ENCODE data around the gene LGR4. TPM values are rescaled to one million over a fixed set of nuclear protein-coding genes. Genes with fewer than 3 reads are reported as not detected.
"Not testable (repeated sequence)": the region's sequence is repeated elsewhere in the genome, so short reads cannot be mapped to it uniquely, and the experiment has no call there.

The LGR4 gene
- total and polyA plus RNA-seq, 2 of the 4 experiments (the other 2 are of a cell fraction) = 2.9 to 6.8 TPM

GRCh38 chr11:27328614-27329013 is 144.0 kb downstream of the LGR4 start:
- ChIA-PET CTCF (interaction anchor here (1.3 kb wide), 1 partner anchor 13 kb away, joined by 4 read pairs; no protein-coding TSS in a partner anchor), POLR2A (ENCODE audit: unreplicated experiment) (no interaction called here)
- Histone ChIP-seq H2BK120ac (ENCODE audit: low read depth, low read length) (no peak overlapping the region), H3K4me3 (ENCODE audit: insufficient read depth, low read depth, low read length) (no peak overlapping the region), H3K18ac (ENCODE audit: low read depth, low read length) (no peak overlapping the region), H4K91ac (ENCODE audit: insufficient read depth, low read depth, low read length) (no peak overlapping the region), H3K9me3 (ENCODE audit: control insufficient read depth, insufficient read depth, low read length) (no peaks in the 10 kb centered on the region), H4K8ac (ENCODE audit: low read depth in 2 of 2, low read length in 2 of 2) (no peak overlapping the region), H3K4me1 (ENCODE audit: control insufficient read depth, insufficient read depth, low read length) (peaks cover 6% of the 10 kb centered on the region), H2BK5ac (ENCODE audit: low read depth, low read length, poor library complexity, severe bottlenecking) (no peak overlapping the region), H2AK9ac (replicated peaks; ENCODE audit: low read depth, low read length, poor library complexity) (no peak overlapping the region), H3K27me3 (ENCODE audit: control insufficient read depth, insufficient read depth, low read length) (no peaks in the 10 kb centered on the region), H3K56ac (ENCODE audit: extremely low read depth, insufficient read depth, low read length) (no peak overlapping the region), H3K4ac (ENCODE audit: low read depth, low read length) (no peak overlapping the region), H2AFZ (replicated peaks; ENCODE audit: low read length, poor library complexity) (no peak overlapping the region), H2BK15ac (ENCODE audit: low read depth, low read length) (no peak overlapping the region), H3K36me3 (ENCODE audit: control insufficient read depth, insufficient read depth, low read length) (no peaks in the 10 kb centered on the region), H3K79me1 (ENCODE audit: low read depth in 1 of 2, low read length in 2 of 2) (no peaks in the 10 kb centered on the region), H2BK20ac (ENCODE audit: low read depth, low read length) (no peak overlapping the region), H4K20me1 (ENCODE audit: insufficient read depth, low read length) (no peaks in the 10 kb centered on the region), H3K4me2 (ENCODE audit: low read depth, low read length) (no peak overlapping the region), H4K5ac (ENCODE audit: low read depth, low read length) (no peak overlapping the region), H3K9ac (ENCODE audit: low read depth, low read length) (no peak overlapping the region), H3K9me1 (ENCODE audit: insufficient read depth, low read length) (no peaks in the 10 kb centered on the region; the same call in 1 of the 2 replicates), H3K27ac (ENCODE audit: insufficient read depth, low read length) (no peak overlapping the region), H3K14ac (replicated peaks; ENCODE audit: low read depth, low read length) (peak overlapping the region; percentile 56; the same call in 1 of the 2 replicates), H3K23ac (ENCODE audit: low read depth, low read length) (no peak overlapping the region), H2AK5ac (ENCODE audit: low read depth, low read length) (no peak overlapping the region)
- no CpG with 5 or more reads among the region's 5 CpGs for WGBS, 2 experiments (ENCODE audit: extremely low coverage in 2 of 2, insufficient read length in 1 of 2)
- no peak for ATAC-seq (ENCODE audit: low read depth)
- TF ChIP-seq FOS (IDR thresholded peaks at IDR 0.05; ENCODE audit: low read depth, low read length) = no peak
- no peak for TF ChIP-seq ELK1 (IDR thresholded peaks at IDR 0.05; ENCODE audit: borderline replicate concordance, low read depth, low read length)
- DNase-seq = no peak
- dilution Hi-C loops (cut with HindIII; ENCODE audit: low sequenced_read_pairs, unreplicated experiment) = no loop called here
- BruUV-seq (replicated peaks) = no TSS peak
- in situ Hi-C loops (cut with MboI; ENCODE audit: low sequenced_read_pairs) = no loop called here
- intact Hi-C loops (cut with micrococcal nuclease) = no loop called here

- intact Hi-C loops (cut with micrococcal nuclease); H2BK15ac ChIP-seq (ENCODE audit: low read depth, low read length); H2AK5ac ChIP-seq (ENCODE audit: low read depth, low read length); in situ Hi-C loops (cut with MboI; ENCODE audit: low sequenced_read_pairs); POLR2A ChIA-PET (ENCODE audit: unreplicated experiment); H3K27me3 ChIP-seq (ENCODE audit: control insufficient read depth, insufficient read depth, low read length); H3K9ac ChIP-seq (ENCODE audit: low read depth, low read length); H2AFZ ChIP-seq (replicated peaks; ENCODE audit: low read length, poor library complexity); H3K56ac ChIP-seq (ENCODE audit: extremely low read depth, insufficient read depth, low read length); H3K4me2 ChIP-seq (ENCODE audit: low read depth, low read length); H3K18ac ChIP-seq (ENCODE audit: low read depth, low read length); H2BK5ac ChIP-seq (ENCODE audit: low read depth, low read length, poor library complexity, severe bottlenecking); H2BK20ac ChIP-seq (ENCODE audit: low read depth, low read length); H3K14ac ChIP-seq (replicated peaks; ENCODE audit: low read depth, low read length); H3K27ac ChIP-seq (ENCODE audit: insufficient read depth, low read length); H3K4me3 ChIP-seq (ENCODE audit: insufficient read depth, low read depth, low read length); H4K20me1 ChIP-seq (ENCODE audit: insufficient read depth, low read length); H2BK120ac ChIP-seq (ENCODE audit: low read depth, low read length); H2AK9ac ChIP-seq (replicated peaks; ENCODE audit: low read depth, low read length, poor library complexity); H3K36me3 ChIP-seq (ENCODE audit: control insufficient read depth, insufficient read depth, low read length); BruUV-seq (replicated peaks); H3K79me1 ChIP-seq (ENCODE audit: low read depth in 1 of 2, low read length in 2 of 2); H3K9me1 ChIP-seq (ENCODE audit: insufficient read depth, low read length); H4K8ac ChIP-seq (ENCODE audit: low read depth in 2 of 2, low read length in 2 of 2); H3K4ac ChIP-seq (ENCODE audit: low read depth, low read length); dilution Hi-C loops (cut with HindIII; ENCODE audit: low sequenced_read_pairs, unreplicated experiment); H3K4me1 ChIP-seq (ENCODE audit: control insufficient read depth, insufficient read depth, low read length); CTCF ChIA-PET; H4K5ac ChIP-seq (ENCODE audit: low read depth, low read length); H3K23ac ChIP-seq (ENCODE audit: low read depth, low read length); H4K91ac ChIP-seq (ENCODE audit: insufficient read depth, low read depth, low read length); DNase-seq; H3K9me3 ChIP-seq (ENCODE audit: control insufficient read depth, insufficient read depth, low read length); ATAC-seq (ENCODE audit: low read depth): not testable (repeated sequence)
- no CpG with 5 or more reads among the region's 2 CpGs for WGBS, 2 experiments (ENCODE audit: extremely low coverage in 2 of 2, insufficient read length in 1 of 2)
These were observed 145.5 kb downstream of the LGR4 start for GRCh38 chr11:27327064-27327463.

Data from IMR-90 (cell line).